Measurements from ENCODE around the gene IRF2. TPM values are rescaled to one million over a fixed set of nuclear protein-coding genes. Genes with fewer than 3 reads are reported as not detected.

IRF2 gene
- polyA plus RNA-seq, 1 donor (not counting 4 experiments of a cell fraction or from before 2014, with no cell fraction given) = 23.8 TPM

DNA sequence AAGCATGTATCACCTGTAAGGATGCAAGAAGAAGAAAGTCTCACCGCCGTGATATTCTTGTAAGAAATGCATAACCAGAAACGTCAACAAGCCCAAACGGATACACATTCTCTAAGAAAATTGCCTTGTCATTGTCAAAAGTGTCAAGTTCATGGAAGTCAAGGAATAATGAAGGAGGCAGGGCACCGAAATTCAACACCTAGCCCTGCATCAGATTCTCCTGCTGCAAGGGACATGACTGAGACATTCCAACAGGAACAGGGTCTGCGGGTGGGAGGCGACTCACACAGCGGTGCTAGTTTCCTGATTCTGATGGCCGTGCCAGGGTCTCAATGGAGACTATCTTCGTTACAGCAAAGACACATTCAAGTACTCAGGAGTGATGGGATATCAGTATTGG lies 26.7 kb downstream of the IRF2 start:
- dilution Hi-C loops (cut with MboI; ENCODE audit: extremely low pct_ligation_motif_present, low sequenced_read_pairs) = no loop called here
- no peak overlapping the region for H3K27ac ChIP-seq (ENCODE audit: control insufficient read depth, insufficient read depth, low read length)
- peak; percentile 48 for FAIRE-seq

DNA sequence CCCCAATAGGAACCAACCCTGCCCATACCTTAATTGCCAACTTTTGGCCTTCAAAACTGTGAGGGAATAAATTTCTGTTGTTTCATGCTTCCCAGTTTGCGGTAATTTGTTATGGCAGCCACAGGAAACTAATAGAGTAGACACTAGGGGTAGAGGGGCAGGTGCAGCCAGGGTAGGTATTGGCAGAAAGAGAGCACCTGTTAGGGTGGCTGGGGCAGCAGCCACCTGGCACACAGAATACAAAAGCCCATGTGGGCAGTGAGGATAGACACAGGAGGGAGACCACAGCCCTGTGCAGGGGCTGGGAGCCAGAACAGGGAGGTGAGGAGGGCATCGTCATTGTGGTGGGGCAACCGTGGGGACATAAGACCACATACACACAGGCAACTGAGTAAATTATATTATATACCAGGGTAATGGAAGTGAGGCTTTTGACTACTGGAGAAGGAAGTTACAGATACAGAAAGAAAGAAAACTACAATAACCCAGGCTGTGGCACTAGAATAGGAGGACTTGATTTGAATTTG lies 28.2 kb downstream of the IRF2 start:
- Histone ChIP-seq H3K9me3 (ENCODE audit: control insufficient read depth, low read depth, low read length) (no peaks in the 10 kb centered on the region), H3K9ac (ENCODE audit: control insufficient read depth, extremely low read depth, insufficient read depth, low read length) (no peak overlapping the region), H3K79me2 (ENCODE audit: control insufficient read depth, insufficient read depth, low read length) (peaks cover 70% of the 10 kb centered on the region), H3K27me3 (ENCODE audit: control insufficient read depth, extremely low read depth, insufficient read depth, low read length) (no peaks in the 10 kb centered on the region), H4K20me1 (ENCODE audit: control insufficient read depth, extremely low read depth, insufficient read depth, low read length) (no peaks in the 10 kb centered on the region), H3K4me1 (ENCODE audit: control insufficient read depth, extremely low read depth, insufficient read depth, low read length) (peaks cover 15% of the 10 kb centered on the region), H3K4me2 (ENCODE audit: control insufficient read depth, extremely low read depth, insufficient read depth, low read depth, low read length) (no peak overlapping the region), H3K9me1 (ENCODE audit: control insufficient read depth, extremely low read depth, insufficient read depth, low read length) (no peaks in the 10 kb centered on the region), H3K4me3 (ENCODE audit: control insufficient read depth in 2 of 3, extremely low read depth in 1 of 3, insufficient read depth in 2 of 3, low read depth in 1 of 3, low read length in 3 of 3) (no peak overlapping the region), H3K36me3 (ENCODE audit: control insufficient read depth in 2 of 2, extremely low read depth in 1 of 2, insufficient read depth in 2 of 2, low read length in 2 of 2) (peaks cover 0 to 1% of the 10 kb centered on the region in 2 experiments), H2AFZ (ENCODE audit: control insufficient read depth, low read length) (no peak overlapping the region), H3K27ac (ENCODE audit: control insufficient read depth, insufficient read depth, low read length) (no peak overlapping the region)
- TF ChIP-seq, protein P1, sequence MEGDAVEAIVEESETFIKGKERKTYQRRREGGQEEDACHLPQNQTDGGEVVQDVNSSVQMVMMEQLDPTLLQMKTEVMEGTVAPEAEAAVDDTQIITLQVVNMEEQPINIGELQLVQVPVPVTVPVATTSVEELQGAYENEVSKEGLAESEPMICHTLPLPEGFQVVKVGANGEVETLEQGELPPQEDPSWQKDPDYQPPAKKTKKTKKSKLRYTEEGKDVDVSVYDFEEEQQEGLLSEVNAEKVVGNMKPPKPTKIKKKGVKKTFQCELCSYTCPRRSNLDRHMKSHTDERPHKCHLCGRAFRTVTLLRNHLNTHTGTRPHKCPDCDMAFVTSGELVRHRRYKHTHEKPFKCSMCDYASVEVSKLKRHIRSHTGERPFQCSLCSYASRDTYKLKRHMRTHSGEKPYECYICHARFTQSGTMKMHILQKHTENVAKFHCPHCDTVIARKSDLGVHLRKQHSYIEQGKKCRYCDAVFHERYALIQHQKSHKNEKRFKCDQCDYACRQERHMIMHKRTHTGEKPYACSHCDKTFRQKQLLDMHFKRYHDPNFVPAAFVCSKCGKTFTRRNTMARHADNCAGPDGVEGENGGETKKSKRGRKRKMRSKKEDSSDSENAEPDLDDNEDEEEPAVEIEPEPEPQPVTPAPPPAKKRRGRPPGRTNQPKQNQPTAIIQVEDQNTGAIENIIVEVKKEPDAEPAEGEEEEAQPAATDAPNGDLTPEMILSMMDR (optimal IDR thresholded peaks at IDR 0.05 in 1 of 3, IDR thresholded peaks at IDR 0.05 in 1 of 3, conservative IDR thresholded peaks at IDR 0.05 in 1 of 3; ENCODE audit: extremely low read depth in 1 of 3, insufficient read depth in 2 of 3, low read length in 3 of 3) = no peak
- TF ChIP-seq EZH2 (IDR thresholded peaks at IDR 0.05; ENCODE audit: low read length) = no peak
- FAIRE-seq (no peak), DNase-seq (ENCODE audit: low read depth, low spot score) (no peak)
- dilution Hi-C loops (cut with MboI; ENCODE audit: extremely low pct_ligation_motif_present, low sequenced_read_pairs) = no loop called here

More for the DNA sequence above, 26.7 kb downstream of the IRF2 start:
- Histone ChIP-seq H3K9me3 (ENCODE audit: control insufficient read depth, low read depth, low read length) (no peaks in the 10 kb centered on the region), H3K36me3 (ENCODE audit: control insufficient read depth in 2 of 2, extremely low read depth in 1 of 2, insufficient read depth in 2 of 2, low read length in 2 of 2) (peaks cover 0 to 3% of the 10 kb centered on the region in 2 experiments), H3K27me3 (ENCODE audit: control insufficient read depth, extremely low read depth, insufficient read depth, low read length) (no peaks in the 10 kb centered on the region), H2AFZ (ENCODE audit: control insufficient read depth, low read length) (no peak overlapping the region), H3K4me3 (ENCODE audit: control insufficient read depth in 2 of 3, extremely low read depth in 1 of 3, insufficient read depth in 2 of 3, low read depth in 1 of 3, low read length in 3 of 3) (no peak overlapping the region), H3K9ac (ENCODE audit: control insufficient read depth, extremely low read depth, insufficient read depth, low read length) (no peak overlapping the region), H4K20me1 (ENCODE audit: control insufficient read depth, extremely low read depth, insufficient read depth, low read length) (no peaks in the 10 kb centered on the region), H3K79me2 (ENCODE audit: control insufficient read depth, insufficient read depth, low read length) (peaks cover 69% of the 10 kb centered on the region), H3K9me1 (ENCODE audit: control insufficient read depth, extremely low read depth, insufficient read depth, low read length) (no peaks in the 10 kb centered on the region), H3K4me1 (ENCODE audit: control insufficient read depth, extremely low read depth, insufficient read depth, low read length) (peaks cover 15% of the 10 kb centered on the region), H3K4me2 (ENCODE audit: control insufficient read depth, extremely low read depth, insufficient read depth, low read depth, low read length) (peak overlapping the region; percentile 6)
- TF ChIP-seq EZH2 (IDR thresholded peaks at IDR 0.05; ENCODE audit: low read length) = no peak
- TF ChIP-seq, protein P1 (optimal IDR thresholded peaks at IDR 0.05 in 1 of 3, IDR thresholded peaks at IDR 0.05 in 1 of 3, conservative IDR thresholded peaks at IDR 0.05 in 1 of 3; ENCODE audit: extremely low read depth in 1 of 3, insufficient read depth in 2 of 3, low read length in 3 of 3) = no peak
- DNase-seq (ENCODE audit: low read depth, low spot score) = no peak
